DND-41 (cell line): ENCODE results near the gene SUCO.

Experiments
- ATAC-seq: fragments of 200-7000 bp; cut with Tn5 transposase; 3 replicates; pipeline ENCODE4 v1.9.1; 2021; ENCODE audit warnings: low read depth; ENCODE audit not compliant: insufficient read depth
- DNase-seq: peaks from one replicate; pipeline ENCODE4 v3.0.0-alpha.2; 2020
- H2AFZ ChIP-seq: 2 replicates; pipeline ENCODE4 v1.6.0; 2012; ENCODE audit warnings: low read depth, low read length
- H3K27ac ChIP-seq: 2 replicates; pipeline ENCODE4 v1.5.1; 2012; ENCODE audit warnings: low read length, inconsistent platforms
- H3K27me3 ChIP-seq: fragments of 200-600 bp; sonication (generic); 2 replicates; pipeline ENCODE4 v1.6.0; 2012; ENCODE audit warnings: low read length, mild to moderate bottlenecking, inconsistent platforms; ENCODE audit not compliant: insufficient read depth, poor library complexity
- H3K36me3 ChIP-seq: 2 replicates; pipeline ENCODE4 v1.5.1; 2012; ENCODE audit warnings: low read length, inconsistent platforms; ENCODE audit not compliant: insufficient read depth
- H3K4me1 ChIP-seq: 2 replicates; pipeline ENCODE4 v1.5.1; 2012; ENCODE audit warnings: mild to moderate bottlenecking, low read length; ENCODE audit not compliant: insufficient read depth
- H3K4me2 ChIP-seq: 2 replicates; pipeline ENCODE4 v1.6.0; 2012; ENCODE audit warnings: mild to moderate bottlenecking, moderate library complexity, low read length, inconsistent platforms; ENCODE audit not compliant: insufficient read depth
- H3K4me3 ChIP-seq, 2 experiments: fragments of 200-600 bp in 1 of 2; shearing (Covaris generic) in 1 of 2; 2 replicates each; pipeline ENCODE4 v1.5.1; 2012 to 2016; ENCODE audit warnings: inconsistent platforms in 2 of 2, low read length in 2 of 2, mild to moderate bottlenecking in 2 of 2, low read depth in 1 of 2, moderate library complexity in 1 of 2
- H3K79me2 ChIP-seq: 2 replicates; pipeline ENCODE4 v1.6.0; 2012; ENCODE audit warnings: low read length, inconsistent platforms; ENCODE audit not compliant: insufficient read depth
- H3K9ac ChIP-seq: 2 replicates; pipeline ENCODE4 v1.6.0; 2012; ENCODE audit warnings: low read depth, mild to moderate bottlenecking, inconsistent platforms, low read length, moderate library complexity
- H3K9me3 ChIP-seq: 2 replicates; pipeline ENCODE4 v1.5.1; 2012; ENCODE audit warnings: low read length, moderate library complexity, mild to moderate bottlenecking, inconsistent platforms; ENCODE audit not compliant: insufficient read depth, severe bottlenecking
- H4K20me1 ChIP-seq: 2 replicates; pipeline ENCODE4 v1.6.0; 2012; ENCODE audit warnings: low read length; ENCODE audit not compliant: insufficient read depth
- CTCF ChIP-seq: IDR thresholded peaks from 2 replicates; pipeline ENCODE4 v1.5.1; 2012; ENCODE audit warnings: borderline replicate concordance, low read length, moderate library complexity, mild to moderate bottlenecking; ENCODE audit not compliant: poor library complexity, severe bottlenecking; ENCODE audit errors: extremely low read depth
- EZH2 ChIP-seq: IDR thresholded peaks from 3 replicates; pipeline ENCODE4 v1.6.1; 2012; ENCODE audit warnings: borderline replicate concordance, low read depth, mild to moderate bottlenecking, moderate library complexity, low read length, inconsistent platforms; ENCODE audit not compliant: severe bottlenecking

SUCO gene

DNA sequence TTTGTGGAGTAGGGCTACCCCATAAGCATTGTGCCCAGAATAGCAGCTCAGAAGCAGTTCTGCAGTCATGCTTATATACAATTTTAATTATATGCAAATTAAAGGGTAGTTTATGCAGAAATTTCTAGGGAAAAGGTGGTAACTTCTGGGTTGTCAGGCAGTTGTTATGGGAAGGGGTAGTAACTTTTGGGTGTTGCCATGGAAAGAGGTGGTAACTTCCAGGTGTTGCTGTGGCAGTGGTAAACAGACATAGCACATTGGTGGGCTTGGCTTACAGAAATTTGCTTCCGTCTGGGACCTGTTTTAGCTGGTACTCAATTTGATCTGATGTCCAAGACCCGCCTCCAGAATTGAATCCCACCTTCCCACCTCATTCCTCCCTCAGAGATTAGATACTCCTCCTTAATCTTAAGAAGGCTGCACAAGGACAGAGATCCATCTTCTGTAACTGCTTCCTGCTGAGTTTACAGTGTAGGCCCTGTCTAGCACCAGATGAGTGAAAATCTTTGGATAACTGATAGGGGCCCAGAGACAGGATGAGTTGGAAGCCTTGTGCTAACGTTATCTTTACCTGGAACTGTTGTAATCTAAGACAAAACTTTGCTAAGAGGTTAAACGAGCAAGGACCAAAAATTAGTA is 26.7 kb downstream of the SUCO start:
- H3K27me3 ChIP-seq, result no peaks in the 10 kb centered on the region
- H4K20me1 ChIP-seq, result 0 out of 2 replicates have a peak, but pooled peaks cover 2% of the 10 kb centered on the region
- DNase-seq (no peak), ATAC-seq (no peak)
- TF ChIP-seq EZH2 (no peak), CTCF (no peak)
- no peak overlapping the region for H3K4me2 ChIP-seq
- peaks cover 86% of the 10 kb centered on the region for H3K36me3 ChIP-seq
- peaks cover 7% of the 10 kb centered on the region; the same call in 1 of the 2 replicates for H3K79me2 ChIP-seq
- H3K9ac ChIP-seq, result no peak overlapping the region
- H2AFZ ChIP-seq, result no peak overlapping the region
- H3K4me3 ChIP-seq, result no peak overlapping the region
- H3K4me1 ChIP-seq, result no peaks in the 10 kb centered on the region
- no peak overlapping the region for H3K27ac ChIP-seq
- H3K9me3 ChIP-seq, result no peaks in the 10 kb centered on the region

DNA sequence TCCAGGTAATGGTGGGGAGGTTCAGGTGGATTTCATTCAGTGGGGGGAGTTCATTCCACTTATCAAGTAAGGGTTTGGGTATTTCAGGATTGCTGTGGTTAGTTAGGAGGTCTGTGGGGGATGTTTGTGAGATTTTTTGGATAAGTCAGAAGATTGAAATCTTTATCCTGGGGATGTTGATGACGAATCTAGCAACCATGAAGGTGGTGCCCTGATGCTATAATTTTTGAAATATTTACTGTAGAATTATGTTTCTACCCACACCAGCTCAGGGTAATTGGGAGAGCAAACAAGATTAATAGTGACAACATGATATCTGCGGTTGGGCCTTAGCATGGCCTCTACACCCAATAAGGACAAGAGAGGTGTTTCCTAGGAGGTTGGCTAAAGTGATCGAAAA is 28.3 kb downstream of the SUCO start:
- Histone ChIP-seq H4K20me1 (no peaks in the 10 kb centered on the region), H3K36me3 (peaks cover 87% of the 10 kb centered on the region), H3K9ac (no peak overlapping the region), H3K27me3 (no peaks in the 10 kb centered on the region), H3K4me3 (no peak overlapping the region), H3K4me1 (no peaks in the 10 kb centered on the region), H2AFZ (no peak overlapping the region), H3K27ac (no peak overlapping the region), H3K9me3 (no peaks in the 10 kb centered on the region), H3K79me2 (no peaks in the 10 kb centered on the region), H3K4me2 (no peak overlapping the region)
- no peak for DNase-seq
- TF ChIP-seq CTCF (no peak), EZH2 (no peak)
- ATAC-seq, result no peak

- no peak overlapping the region for H3K4me3 ChIP-seq
- no peak overlapping the region for H2AFZ ChIP-seq
- no peak overlapping the region for H3K4me2 ChIP-seq
- H3K79me2 ChIP-seq, result no peaks in the 10 kb centered on the region
- H3K27ac ChIP-seq, result no peak overlapping the region
- H4K20me1 ChIP-seq, result no peaks in the 10 kb centered on the region
- no peak overlapping the region for H3K9ac ChIP-seq
- peaks cover 82% of the 10 kb centered on the region for H3K36me3 ChIP-seq
- H3K9me3 ChIP-seq, result peaks cover 8% of the 10 kb centered on the region
- ATAC-seq, result no peak
- DNase-seq, result no peak
- H3K4me1 ChIP-seq, result no peaks in the 10 kb centered on the region
- TF ChIP-seq CTCF (no peak), EZH2 (no peak)
- no peaks in the 10 kb centered on the region for H3K27me3 ChIP-seq
These were observed 33.4 kb downstream of the SUCO start for GRCh38 chr1:172566196-172566997.
